Astrocyte (in vitro differentiated cells and primary cell): ENCODE measurements around the gene FAM228A. TPM values are rescaled to one million over a fixed set of nuclear protein-coding genes. Genes with fewer than 3 reads are reported as not detected.

Experiments used
- DNase-seq: peaks from one replicate; pipeline ENCODE4 v3.0.0-alpha.2; 2010; ENCODE audit warnings: low read depth
- FAIRE-seq: peaks from 2 replicates; lab custom pipeline; 2011; peaks lifted over from hg19 to GRCh38; lab: Jason Lieb, UNC
- H2AFZ ChIP-seq: 2 replicates; pipeline ENCODE4 v1.6.0; 2012; ENCODE audit warnings: low read depth, low read length, inconsistent platforms
- H3K27ac ChIP-seq: 2 replicates; pipeline ENCODE4 v1.5.1; 2011; ENCODE audit warnings: low read depth, low read length, inconsistent platforms
- H3K27me3 ChIP-seq: 2 replicates; pipeline ENCODE4 v1.6.0; 2011; ENCODE audit warnings: low read length, inconsistent platforms; ENCODE audit not compliant: insufficient read depth
- H3K36me3 ChIP-seq: 2 replicates; pipeline ENCODE4 v1.5.1; 2011; ENCODE audit warnings: low read length, inconsistent platforms; ENCODE audit not compliant: insufficient read depth
- H3K4me1 ChIP-seq: 2 replicates; pipeline ENCODE4 v1.5.1; 2011; ENCODE audit warnings: low read length, inconsistent platforms; ENCODE audit not compliant: insufficient read depth
- H3K4me2 ChIP-seq: 2 replicates; pipeline ENCODE4 v1.6.0; 2012; ENCODE audit warnings: low read length, inconsistent platforms
- H3K4me3 ChIP-seq: 2 replicates; pipeline ENCODE4 v1.5.1; 2011; ENCODE audit warnings: low read depth, mild to moderate bottlenecking, low read length, inconsistent platforms; ENCODE audit not compliant: insufficient read depth
- H3K79me2 ChIP-seq: 2 replicates; pipeline ENCODE4 v1.6.0; 2012; ENCODE audit warnings: mild to moderate bottlenecking, low read length, inconsistent platforms; ENCODE audit not compliant: insufficient read depth
- H3K9ac ChIP-seq: 2 replicates; pipeline ENCODE4 v1.6.0; 2012; ENCODE audit warnings: mild to moderate bottlenecking, low read length, inconsistent platforms
- H3K9me3 ChIP-seq: 2 replicates; pipeline ENCODE4 v1.5.1; 2012; ENCODE audit warnings: low read depth, mild to moderate bottlenecking, low read length, inconsistent platforms; ENCODE audit not compliant: insufficient read depth
- H4K20me1 ChIP-seq: 2 replicates; pipeline ENCODE4 v1.6.0; 2012; ENCODE audit warnings: low read length, inconsistent platforms; ENCODE audit not compliant: insufficient read depth
- H3K27ac Mint-ChIP-seq: one replicate; pipeline ENCODE4 v1.8.0; 2021; ENCODE audit warnings: mild to moderate bottlenecking, mixed read lengths; ENCODE audit not compliant: unreplicated experiment
- H3K27me3 Mint-ChIP-seq: one replicate; pipeline ENCODE4 v1.8.0; 2021; ENCODE audit warnings: low read depth, mixed read lengths; ENCODE audit not compliant: unreplicated experiment
- H3K36me3 Mint-ChIP-seq: one replicate; pipeline ENCODE4 v1.8.0; 2021; ENCODE audit warnings: low read depth, mixed read lengths; ENCODE audit not compliant: unreplicated experiment
- H3K4me1 Mint-ChIP-seq: one replicate; pipeline ENCODE4 v1.8.0; 2021; ENCODE audit warnings: low read depth, mixed read lengths; ENCODE audit not compliant: unreplicated experiment
- H3K4me3 Mint-ChIP-seq: one replicate; pipeline ENCODE4 v1.8.0; 2021; ENCODE audit warnings: mild to moderate bottlenecking, moderate library complexity, mixed read lengths; ENCODE audit not compliant: unreplicated experiment
- H3K9me3 Mint-ChIP-seq: one replicate; pipeline ENCODE4 v1.8.0; 2021; ENCODE audit warnings: mild to moderate bottlenecking, mixed read lengths; ENCODE audit not compliant: unreplicated experiment
- EZH2 ChIP-seq: IDR thresholded peaks from 2 replicates; pipeline ENCODE4 v1.6.1; 2012; ENCODE audit warnings: mild to moderate bottlenecking, low read length, inconsistent platforms; ENCODE audit not compliant: insufficient read depth
- total RNA-seq: library from RNA; stranded (reverse); gene quantifications from 2 replicates; pipeline ENCODE4 v1.2.1, GENCODE V29; 2021
- TF ChIP-seq, protein P1 (sequence below): IDR thresholded peaks from 2 replicates; pipeline ENCODE4 v1.5.1; 2011; ENCODE audit warnings: low read depth, mild to moderate bottlenecking, inconsistent platforms, low read length, moderate library complexity; ENCODE audit not compliant: insufficient read depth

The FAM228A gene
- total RNA-seq, 1 donor from 2014 or later = not detected

DNA sequence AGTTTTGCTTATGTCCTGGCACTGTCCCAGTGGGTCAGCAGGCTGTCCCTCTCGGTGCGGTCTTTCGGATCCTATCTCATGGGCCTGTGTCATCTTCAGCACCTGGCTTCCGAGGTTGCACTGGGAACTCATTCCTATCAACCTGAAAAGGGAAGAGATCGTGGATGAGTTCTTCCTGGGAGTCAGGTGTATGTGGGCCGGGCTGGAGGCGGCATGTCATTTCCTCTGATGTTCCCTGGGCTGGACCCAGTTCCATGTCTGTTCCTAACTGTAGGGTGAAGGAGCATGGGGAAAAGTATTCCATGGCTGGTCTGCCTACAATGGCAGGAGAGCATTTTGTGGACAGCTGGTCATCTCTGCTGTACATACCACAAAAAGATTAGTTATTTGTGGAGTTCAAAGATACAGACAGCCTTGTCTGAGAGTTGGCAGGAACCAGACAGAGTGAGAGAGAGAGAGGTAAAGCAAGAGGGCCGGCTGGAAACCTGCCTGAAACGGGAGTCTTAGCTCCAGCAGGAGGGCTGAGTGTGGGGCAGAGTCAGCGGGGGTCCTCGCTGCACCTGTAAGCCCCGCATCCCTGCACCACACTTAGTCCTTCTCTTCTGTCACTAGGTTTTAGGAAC is 25.2 kb downstream of the FAM228A start:
- DNase-seq = peak; percentile 3
- Mint-ChIP-seq H3K27me3 (no peaks in the 10 kb centered on the region), H3K9me3 (no peaks in the 10 kb centered on the region), H3K4me1 (peaks cover 15% of the 10 kb centered on the region), H3K27ac (no peak overlapping the region), H3K36me3 (peaks cover 25% of the 10 kb centered on the region), H3K4me3 (peak overlapping the region; percentile 46)
- no peak overlapping the region for H3K4me3 ChIP-seq
- H4K20me1 ChIP-seq = no peaks in the 10 kb centered on the region
- no peak for TF ChIP-seq EZH2
- TF ChIP-seq, protein P1, sequence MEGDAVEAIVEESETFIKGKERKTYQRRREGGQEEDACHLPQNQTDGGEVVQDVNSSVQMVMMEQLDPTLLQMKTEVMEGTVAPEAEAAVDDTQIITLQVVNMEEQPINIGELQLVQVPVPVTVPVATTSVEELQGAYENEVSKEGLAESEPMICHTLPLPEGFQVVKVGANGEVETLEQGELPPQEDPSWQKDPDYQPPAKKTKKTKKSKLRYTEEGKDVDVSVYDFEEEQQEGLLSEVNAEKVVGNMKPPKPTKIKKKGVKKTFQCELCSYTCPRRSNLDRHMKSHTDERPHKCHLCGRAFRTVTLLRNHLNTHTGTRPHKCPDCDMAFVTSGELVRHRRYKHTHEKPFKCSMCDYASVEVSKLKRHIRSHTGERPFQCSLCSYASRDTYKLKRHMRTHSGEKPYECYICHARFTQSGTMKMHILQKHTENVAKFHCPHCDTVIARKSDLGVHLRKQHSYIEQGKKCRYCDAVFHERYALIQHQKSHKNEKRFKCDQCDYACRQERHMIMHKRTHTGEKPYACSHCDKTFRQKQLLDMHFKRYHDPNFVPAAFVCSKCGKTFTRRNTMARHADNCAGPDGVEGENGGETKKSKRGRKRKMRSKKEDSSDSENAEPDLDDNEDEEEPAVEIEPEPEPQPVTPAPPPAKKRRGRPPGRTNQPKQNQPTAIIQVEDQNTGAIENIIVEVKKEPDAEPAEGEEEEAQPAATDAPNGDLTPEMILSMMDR = no peak
- H3K79me2 ChIP-seq = no peaks in the 10 kb centered on the region
- H3K9me3 ChIP-seq = no peaks in the 10 kb centered on the region
- no peak overlapping the region for H3K27ac ChIP-seq
- no peaks in the 10 kb centered on the region for H3K36me3 ChIP-seq
- no peak overlapping the region for H2AFZ ChIP-seq
- H3K4me1 ChIP-seq = no peaks in the 10 kb centered on the region
- no peak overlapping the region for H3K9ac ChIP-seq
- no peak overlapping the region for H3K4me2 ChIP-seq
- no peaks in the 10 kb centered on the region for H3K27me3 ChIP-seq
- no peak for FAIRE-seq

DNA sequence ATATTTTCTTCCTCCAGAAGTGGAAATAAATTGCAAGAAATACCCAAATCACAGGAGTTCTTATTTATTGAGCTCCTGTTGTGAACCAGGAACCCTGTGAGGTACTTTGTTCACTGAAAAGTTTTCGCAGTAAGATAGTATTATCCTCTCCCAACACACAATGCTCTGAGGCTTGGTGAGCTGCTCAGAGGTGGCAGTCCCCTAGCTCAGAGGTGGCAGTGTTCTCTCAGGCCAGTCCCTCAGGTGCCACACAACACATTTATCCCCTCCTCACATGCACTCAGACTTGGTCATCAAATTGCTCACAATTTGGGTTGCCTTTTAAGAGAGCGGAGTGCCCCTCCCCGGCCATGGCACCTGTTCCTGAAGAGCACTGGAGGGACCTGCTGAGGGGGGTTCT is 25.9 kb downstream of the FAM228A start:
- no peaks in the 10 kb centered on the region for H4K20me1 ChIP-seq
- TF ChIP-seq, protein P1 = no peak
- TF ChIP-seq EZH2 = no peak
- H3K4me3 ChIP-seq = no peak overlapping the region
- no peaks in the 10 kb centered on the region for H3K9me3 ChIP-seq
- no peaks in the 10 kb centered on the region for H3K27me3 Mint-ChIP-seq
- no peaks in the 10 kb centered on the region for H3K4me1 ChIP-seq
- peaks cover 25% of the 10 kb centered on the region for H3K36me3 Mint-ChIP-seq
- no peaks in the 10 kb centered on the region for H3K79me2 ChIP-seq
- H3K9ac ChIP-seq = no peak overlapping the region
- H3K4me1 Mint-ChIP-seq = peaks cover 15% of the 10 kb centered on the region
- no peaks in the 10 kb centered on the region for H3K36me3 ChIP-seq
- H3K27me3 ChIP-seq = no peaks in the 10 kb centered on the region
- no peak overlapping the region for H3K4me3 Mint-ChIP-seq
- no peak for DNase-seq
- H3K27ac ChIP-seq = no peak overlapping the region
- no peak for FAIRE-seq
- H3K9me3 Mint-ChIP-seq = no peaks in the 10 kb centered on the region
- no peak overlapping the region for H2AFZ ChIP-seq
- no peak overlapping the region for H3K4me2 ChIP-seq
- peak overlapping the region; percentile 86 for H3K27ac Mint-ChIP-seq

- no peak overlapping the region for H3K9ac ChIP-seq
- no peaks in the 10 kb centered on the region for H3K9me3 Mint-ChIP-seq
- H3K27ac Mint-ChIP-seq = no peak overlapping the region
- no peak overlapping the region for H3K27ac ChIP-seq
- no peaks in the 10 kb centered on the region for H4K20me1 ChIP-seq
- H3K4me3 Mint-ChIP-seq = no peak overlapping the region
- H3K4me3 ChIP-seq = no peak overlapping the region
- H2AFZ ChIP-seq = no peak overlapping the region
- peaks cover 1% of the 10 kb centered on the region for H3K27me3 Mint-ChIP-seq
- no peaks in the 10 kb centered on the region for H3K27me3 ChIP-seq
- H3K79me2 ChIP-seq = no peaks in the 10 kb centered on the region
- H3K9me3 ChIP-seq = no peaks in the 10 kb centered on the region
- FAIRE-seq (no peak), DNase-seq (no peak)
- no peak overlapping the region for H3K4me2 ChIP-seq
- H3K4me1 Mint-ChIP-seq = peaks cover 15% of the 10 kb centered on the region
- H3K36me3 ChIP-seq = no peaks in the 10 kb centered on the region
- no peak for TF ChIP-seq EZH2
- TF ChIP-seq, protein P1 = no peak
- H3K36me3 Mint-ChIP-seq = peaks cover 31% of the 10 kb centered on the region
- no peaks in the 10 kb centered on the region for H3K4me1 ChIP-seq
These were observed 28.4 kb downstream of the FAM228A start for GRCh38 chr2:24203029-24203786.
